K562 (cell line): ENCODE measurements around the gene MEA1. TPM values are rescaled to one million over a fixed set of nuclear protein-coding genes. Genes with fewer than 3 reads are reported as not detected.

Experiments
- ATAC-seq: fragments of 200-7000 bp; cut with Tn5 transposase; 3 replicates; pipeline ENCODE4 v1.9.1; 2020; ENCODE audit warnings: moderate library complexity
- BruUV-seq: library from RNA; stranded (reverse); fragments of 400-500 nt; replicated peaks from 2 replicates; lab custom pipeline; 2021; lab: Mats Ljungman, UMichigan
- CTCF ChIA-PET: fragments of 300-600 bp; formaldehyde crosslinking; extraction: SDS; loops from one replicate; lab custom pipeline; 2021; ENCODE audit warnings: low intra/inter-chr PET ratio; lab: Yijun Ruan, JAX
- POLR2A ChIA-PET: fragments of 300-600, 350-650 bp; sonication (Branson Sonifier 250); formaldehyde crosslinking; extraction: SDS; loops from one replicate; lab custom pipeline; 2021; ENCODE audit warnings: antibody characterized with exemption, inconsistent platforms; lab: Yijun Ruan, JAX
- DNase-seq, 4 experiments: peaks; one replicate each; pipeline versions ENCODE4 v3.0.0 to v3.0.0-alpha.2; 2011 to 2018; ENCODE audit warnings: low spot score in 3 of 4, mixed read lengths in 3 of 4; ENCODE audit errors: extremely low read depth in 1 of 4
- FAIRE-seq: peaks from 2 replicates; lab custom pipeline; 2011; peaks lifted over from hg19 to GRCh38; lab: Jason Lieb, UNC
- H2AFZ ChIP-seq: 2 replicates; pipeline ENCODE4 v1.6.0; 2011; ENCODE audit warnings: low read depth, low read length, control low read depth, inconsistent platforms
- H3K27ac ChIP-seq: fragments of 200-600 bp; 3 replicates; pipeline ENCODE4 v1.8.0; 2011; ENCODE audit warnings: low read depth, mild to moderate bottlenecking, control low read depth, inconsistent platforms, low read length, moderate library complexity, mixed read lengths; ENCODE audit errors: extremely low read depth
- H3K27me3 ChIP-seq, 2 experiments: fragments of 300-600 bp in 1 of 2; 2 replicates in 1 of 2; 3 replicates in 1 of 2; pipeline versions ENCODE4 v1.6.0 to v1.8.0; 2011; ENCODE audit warnings: inconsistent platforms in 2 of 2, low read length in 2 of 2, mild to moderate bottlenecking in 1 of 2, mixed read lengths in 1 of 2, moderate library complexity in 1 of 2; ENCODE audit not compliant: control insufficient read depth in 2 of 2, insufficient read depth in 2 of 2
- H3K36me3 ChIP-seq: fragments of 300-600 bp; 3 replicates; pipeline ENCODE4 v1.8.0; 2011; ENCODE audit warnings: mild to moderate bottlenecking, low read length, inconsistent platforms; ENCODE audit not compliant: control insufficient read depth, insufficient read depth
- H3K4me1 ChIP-seq, 2 experiments: fragments of 200-600 bp in 1 of 2; replicated peaks in 1 of 2; 2 replicates in 1 of 2; 3 replicates in 1 of 2; pipeline versions ENCODE4 v1.5.1 to v1.8.0; 2011; ENCODE audit warnings: inconsistent platforms in 2 of 2, low read length in 2 of 2, mild to moderate bottlenecking in 1 of 2, mixed read lengths in 1 of 2, moderate library complexity in 1 of 2; ENCODE audit not compliant: control insufficient read depth in 2 of 2, insufficient read depth in 2 of 2
- H3K4me2 ChIP-seq: 2 replicates; pipeline ENCODE4 v1.6.1; 2011; ENCODE audit warnings: low read length, control low read depth, inconsistent platforms, mixed read lengths; ENCODE audit not compliant: insufficient read depth
- H3K4me3 ChIP-seq: fragments of 200-600 bp; sonication (generic), shearing (Covaris generic); 2 replicates; pipeline ENCODE4 v1.5.1; 2016; ENCODE audit warnings: control low read depth, inconsistent platforms
- H3K79me2 ChIP-seq: fragments of 200-600 bp; 3 replicates; pipeline ENCODE4 v1.8.0; 2011; ENCODE audit warnings: low read length, inconsistent platforms; ENCODE audit not compliant: control insufficient read depth, insufficient read depth
- H3K9ac ChIP-seq, 2 experiments: 2 replicates each; pipeline versions ENCODE4 v1.6.0 to v1.6.1; 2011; ENCODE audit warnings: low read depth in 2 of 2, low read length in 2 of 2, control low read depth in 1 of 2, inconsistent platforms in 1 of 2, mild to moderate bottlenecking in 1 of 2, mixed read lengths in 1 of 2; ENCODE audit not compliant: insufficient read depth in 1 of 2
- H3K9me1 ChIP-seq: one replicate; pipeline ENCODE4 v1.6.0; 2011; ENCODE audit warnings: inconsistent platforms, mild to moderate bottlenecking, low read length, moderate library complexity; ENCODE audit not compliant: control insufficient read depth, insufficient read depth
- H3K9me3 ChIP-seq: replicated peaks from 2 replicates; pipeline ENCODE4 v1.5.1; 2011; ENCODE audit warnings: low read depth, low read length, inconsistent platforms; ENCODE audit not compliant: control insufficient read depth, insufficient read depth
- H4K20me1 ChIP-seq: replicated peaks from 2 replicates; pipeline ENCODE4 v1.6.1; 2011; ENCODE audit warnings: low read length, inconsistent platforms, mixed read lengths; ENCODE audit not compliant: control insufficient read depth, insufficient read depth
- ARID1B ChIP-seq: fragments of 450-650 bp; IDR thresholded peaks from 2 replicates; pipeline ENCODE4 v1.6.1; 2016; ENCODE audit warnings: antibody characterized with exemption, mild to moderate bottlenecking, inconsistent platforms
- ESRRA ChIP-seq: fragments of 450-650 bp; IDR thresholded peaks from 2 replicates; pipeline ENCODE4 v1.6.1; 2014; ENCODE audit warnings: low read depth, mild to moderate bottlenecking, moderate library complexity, borderline replicate concordance
- FOXK2 ChIP-seq, 2 experiments: fragments of 450-650 bp; IDR thresholded peaks in 1 of 2; conservative IDR thresholded peaks in 1 of 2; 2 replicates each; pipeline ENCODE4 v1.6.1; 2016; ENCODE audit warnings: low read depth in 2 of 2, mild to moderate bottlenecking in 1 of 2
- FUS ChIP-seq: fragments of 200-400 bp; formaldehyde crosslinking; optimal IDR thresholded peaks from 2 replicates; pipeline ENCODE3; 2017; ENCODE audit warnings: low read depth, low read length
- GATA2 ChIP-seq: sonication (generic); formaldehyde crosslinking; IDR thresholded peaks from 2 replicates; pipeline ENCODE4 v1.4.0; 2020; ENCODE audit warnings: mild to moderate bottlenecking, missing genetic modification reagents
- HBP1 ChIP-seq: fragments of 450-650 bp; formaldehyde crosslinking; IDR thresholded peaks from 2 replicates; pipeline ENCODE4 v1.4.0; 2022; ENCODE audit warnings: missing genetic modification characterization
- HNRNPH1 ChIP-seq: fragments of 200-400 bp; formaldehyde crosslinking; optimal IDR thresholded peaks from 2 replicates; pipeline ENCODE3; 2017; ENCODE audit warnings: low read depth, mild to moderate bottlenecking, low read length, moderate library complexity
- MYC ChIP-seq, 2 experiments: fragments of 250-450 bp in 1 of 2; sonication (Bioruptor Pico) in 1 of 2; IDR thresholded peaks; 2 replicates each; pipeline versions ENCODE4 v1.5.1 to v1.6.1; 2012 to 2021; ENCODE audit warnings: low read depth in 2 of 2, borderline replicate concordance in 1 of 2, improper control_type of control experiment in 1 of 2, low read length in 1 of 2, mild to moderate bottlenecking in 1 of 2, moderate library complexity in 1 of 2
- NEUROD1 ChIP-seq: fragments of 150-350 bp; IDR thresholded peaks from 2 replicates; pipeline ENCODE4 v1.6.1; 2014; ENCODE audit warnings: borderline replicate concordance, low read length, low read depth; ENCODE audit not compliant: partially characterized antibody
- PHF21A ChIP-seq: fragments of 450-650 bp; IDR thresholded peaks from 2 replicates; pipeline ENCODE4 v1.6.1; 2017; ENCODE audit warnings: low read depth, borderline replicate concordance
- PRPF4 ChIP-seq: fragments of 200-400 bp; formaldehyde crosslinking; IDR thresholded peaks from one replicate; pipeline ENCODE4 v1.6.1; 2017; ENCODE audit warnings: low read length, low read depth, mild to moderate bottlenecking; ENCODE audit not compliant: insufficient read depth, poor library complexity, severe bottlenecking
- PTBP1 ChIP-seq: fragments of 200-400 bp; formaldehyde crosslinking; IDR thresholded peaks from 2 replicates; pipeline ENCODE4 v1.6.1; 2017; ENCODE audit warnings: low read depth, low read length
- SOX6 ChIP-seq: fragments of 450-650 bp; IDR thresholded peaks from 2 replicates; pipeline ENCODE4 v1.6.1; 2014; ENCODE audit warnings: mild to moderate bottlenecking
- TEAD1 ChIP-seq, 2 experiments: fragments of 450-650 bp in 1 of 2; sonication (generic) in 1 of 2; formaldehyde crosslinking; IDR thresholded peaks; 2 replicates each; pipeline versions ENCODE4 v1.4.0 to v1.8.0; 2020 to 2022; ENCODE audit warnings: mild to moderate bottlenecking in 2 of 2, missing genetic modification reagents in 1 of 2
- ZFP36 ChIP-seq: fragments of 150-350 bp; IDR thresholded peaks from 2 replicates; pipeline ENCODE4 v1.6.1; 2018; ENCODE audit warnings: low read length, low read depth; ENCODE audit not compliant: partially characterized antibody
- ZNF324 ChIP-seq: fragments of 250-450 bp; sonication (Bioruptor Pico); IDR thresholded peaks from 2 replicates; pipeline ENCODE4 v1.4.0; 2020; ENCODE audit warnings: mild to moderate bottlenecking
- WGBS: fragments of 100-300 bp; shearing (Covaris generic); methylation state at CpG from one replicate; pipeline ENCODE4 v1.1.6; 2016; ENCODE audit warnings: low coverage, mixed read lengths; ENCODE audit not compliant: insufficient coverage; ENCODE audit errors: missing lambda C conversion rate; 5-methylcytosine and 5-hydroxymethylcytosine counted together
- in situ Hi-C: fragments of 300-500 bp; cut with MboI; formaldehyde crosslinking; loops from 4 replicates; pipeline ENCODE4 v1.15.0; 2018; ENCODE audit warnings: inconsistent platforms, mixed read lengths
- intact Hi-C: fragments of 100-400 bp; cut with micrococcal nuclease; formaldehyde crosslinking; loops from 2 replicates; pipeline ENCODE4 v1.14.2; 2022
- polyA plus RNA-seq, 8 experiments: library from polyadenylated mRNA; depleted of rRNA in 4 of 8; stranded (reverse) in 5 of 8; unstranded in 3 of 8; fragments of >200 nt; fragmentation: Nextera tagmentation in 2 of 8; fragmentation: Illumina TruSeq in 1 of 8; extraction: Ambion mirVana in 2 of 8; extraction: Trizol in 1 of 8; gene quantifications; 2 replicates each; pipeline versions ENCODE4 v1.2.1 to v1.2.3, GENCODE V29; 2011 to 2014; ENCODE audit warnings: inconsistent platforms in 1 of 8, missing spikeins in 1 of 8
- total RNA-seq, 7 experiments: library from RNA; depleted of rRNA in 6 of 7; stranded (reverse); fragments of >200 nt in 6 of 7; fragmentation: Illumina TruSeq in 2 of 7; extraction: Trizol in 2 of 7; gene quantifications; 2 replicates each; pipeline versions ENCODE4 v1.2.1 to v1.2.3, GENCODE V29; 2011 to 2021; ENCODE audit warnings: low replicate concordance in 1 of 7

The MEA1 gene
- total and polyA plus RNA-seq, 9 of the 15 experiments (the other 6 are each of a cell fraction or from before 2014, with no cell fraction given): 86.8 to 210 (median 152) TPM

DNA sequence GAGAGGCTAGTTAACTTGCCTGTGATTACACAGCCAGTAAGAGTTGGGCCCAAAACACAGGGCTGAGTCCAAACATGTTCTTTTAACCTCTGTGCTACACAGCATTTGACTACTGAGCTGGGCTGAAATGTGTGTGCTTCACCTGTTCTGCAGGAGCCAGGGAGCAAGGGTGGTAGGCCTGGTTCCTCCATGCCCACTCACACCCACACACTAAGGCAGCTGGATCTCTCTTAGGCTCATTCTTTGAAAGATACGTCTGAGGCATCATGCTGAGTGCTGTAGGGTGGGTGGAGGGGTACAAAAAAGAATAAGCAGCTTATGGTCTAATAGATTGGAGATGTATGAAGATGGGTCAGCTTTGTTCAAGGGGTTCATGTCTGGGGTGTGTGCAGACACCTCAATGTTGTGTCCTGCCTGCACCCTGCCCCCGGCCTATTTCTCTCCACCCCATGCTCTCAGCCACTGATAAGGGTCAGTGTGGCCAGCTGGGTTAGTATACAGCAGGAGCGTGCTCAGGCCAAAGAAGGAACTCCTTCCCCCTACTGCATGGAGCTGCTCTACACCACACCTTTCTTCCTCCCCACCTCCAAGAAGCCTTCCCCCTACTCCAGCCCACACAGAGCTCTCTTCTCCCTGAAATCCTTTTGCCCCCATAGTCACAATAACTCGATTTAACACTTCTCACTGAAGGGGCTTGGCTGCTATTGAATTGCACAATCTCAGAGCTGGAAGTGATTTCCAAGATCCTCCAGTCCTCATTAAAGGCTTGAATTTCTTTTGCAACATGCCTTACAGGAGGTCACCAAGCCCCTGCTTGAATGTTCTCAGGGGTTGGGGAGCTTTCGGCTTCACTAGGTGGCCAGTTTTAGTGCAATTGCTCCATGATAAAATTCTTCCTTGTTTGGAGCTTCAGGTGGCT lies 26.0 kb downstream of the MEA1 start (continued):
- TF ChIP-seq PRPF4 (no peak), GATA2 (CRISPR knock-in tag) (peak; percentile 63; the same call in 1 of the 2 replicates), SOX6 (no peak), ZFP36 (peak; percentile 25), HNRNPH1 (no peak)
- TF ChIP-seq, all 486 proteins: peak for 41

DNA sequence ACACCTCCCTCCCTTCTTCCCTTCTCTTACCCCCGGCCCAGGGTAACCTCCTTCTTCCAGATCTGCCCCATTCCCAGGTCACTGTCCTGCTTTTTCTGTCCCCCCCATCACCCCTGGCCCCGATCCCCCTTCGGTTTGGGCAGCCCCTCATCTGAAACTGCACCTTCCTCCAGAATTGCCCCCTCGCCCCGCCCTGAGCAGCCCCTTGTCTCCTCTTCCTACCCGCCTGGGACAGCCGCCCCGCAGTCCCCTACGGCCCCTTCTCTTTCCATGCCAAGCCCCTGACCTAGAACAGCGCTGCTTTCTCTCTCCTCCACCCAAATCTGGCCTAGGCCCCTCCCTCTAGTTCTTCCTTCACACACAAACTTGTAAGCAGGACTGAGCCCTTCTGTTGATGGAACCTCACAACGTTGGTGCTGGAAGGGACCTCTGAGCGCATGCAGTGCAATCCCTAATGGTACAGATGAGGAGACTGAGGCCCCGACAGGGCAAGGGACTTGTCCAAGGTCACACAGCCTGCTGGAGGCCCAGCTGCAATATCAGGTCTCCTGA lies 28.7 kb downstream of the MEA1 start:
- in situ Hi-C loops (no loop called here), intact Hi-C loops (no loop called here)
- Histone ChIP-seq H3K4me2 (peak overlapping the region; percentile 87), H3K27me3 (no peaks in the 10 kb centered on the region), H3K9me1 (peaks cover 12% of the 10 kb centered on the region), H3K36me3 (peaks cover 27% of the 10 kb centered on the region), H3K4me3 (peak overlapping the region; percentile 64), H4K20me1 (peaks cover 11% of the 10 kb centered on the region), H3K79me2 (peaks cover 30% of the 10 kb centered on the region), H3K27ac (peak overlapping the region; percentile 69), H3K9me3 (no peaks in the 10 kb centered on the region), H3K4me1 (peaks cover 33% of the 10 kb centered on the region in 2 experiments), H2AFZ (peak overlapping the region; percentile 83), H3K9ac (peak overlapping the region; percentile 72 to 94)
- CTCF ChIA-PET: no interaction called here
- WGBS: 7% methylated on average over 11 of the region's 13 CpGs
- POLR2A ChIA-PET: interaction anchor here (1.0 to 2.0 kb wide), 6 partner anchors 9 to 159 kb away, joined by 3 to 12 read pairs (median 5); no protein-coding TSS in a partner anchor
- TSS peak; percentile 34 for BruUV-seq
- FAIRE-seq (peak; percentile 73), DNase-seq (peak; percentile 38 to 44 (median 41)), ATAC-seq (peak; percentile 5)
- TF ChIP-seq ZNF324 (CRISPR knock-in tag) (no peak), NEUROD1 (no peak), PTBP1 (0 out of 2 replicates have a peak, but pooled peaks have one; percentile 10), ESRRA (peak; percentile 62; the same call in 1 of the 2 replicates), HBP1 (CRISPR knock-in tag) (no peak), TEAD1 (CRISPR knock-in tag; IDR thresholded peaks at IDR 0.05) (peak in 1 of 2 experiments; percentile 33; a peak in 1 of 4 replicates), FOXK2 (conservative IDR thresholded peaks at IDR 0.05 in 1 of 2, IDR thresholded peaks at IDR 0.05 in 1 of 2; ENCODE audit: low read depth in 2 of 2) (no peak), ZFP36 (peak; percentile 63), ARID1B (no peak), PRPF4 (no peak), PHF21A (peak; percentile 25; the same call in 1 of the 2 replicates), FUS (no peak), MYC (IDR thresholded peaks at IDR 0.05; ENCODE audit: low read depth, low read length) (no peak), MYC (CRISPR knock-in tag; IDR thresholded peaks at IDR 0.05; ENCODE audit: borderline replicate concordance, low read depth) (no peak)
